HG03095 (cell line): ENCODE data around the gene ZSCAN26.

ENCODE experiments used
- ATAC-seq: cut with Tn5 transposase; IDR thresholded peaks from one replicate; pipeline ENCODE4 v1.9.1; 2021; ENCODE audit warnings: moderate library complexity; ENCODE audit not compliant: unreplicated experiment

ZSCAN26 gene

DNA sequence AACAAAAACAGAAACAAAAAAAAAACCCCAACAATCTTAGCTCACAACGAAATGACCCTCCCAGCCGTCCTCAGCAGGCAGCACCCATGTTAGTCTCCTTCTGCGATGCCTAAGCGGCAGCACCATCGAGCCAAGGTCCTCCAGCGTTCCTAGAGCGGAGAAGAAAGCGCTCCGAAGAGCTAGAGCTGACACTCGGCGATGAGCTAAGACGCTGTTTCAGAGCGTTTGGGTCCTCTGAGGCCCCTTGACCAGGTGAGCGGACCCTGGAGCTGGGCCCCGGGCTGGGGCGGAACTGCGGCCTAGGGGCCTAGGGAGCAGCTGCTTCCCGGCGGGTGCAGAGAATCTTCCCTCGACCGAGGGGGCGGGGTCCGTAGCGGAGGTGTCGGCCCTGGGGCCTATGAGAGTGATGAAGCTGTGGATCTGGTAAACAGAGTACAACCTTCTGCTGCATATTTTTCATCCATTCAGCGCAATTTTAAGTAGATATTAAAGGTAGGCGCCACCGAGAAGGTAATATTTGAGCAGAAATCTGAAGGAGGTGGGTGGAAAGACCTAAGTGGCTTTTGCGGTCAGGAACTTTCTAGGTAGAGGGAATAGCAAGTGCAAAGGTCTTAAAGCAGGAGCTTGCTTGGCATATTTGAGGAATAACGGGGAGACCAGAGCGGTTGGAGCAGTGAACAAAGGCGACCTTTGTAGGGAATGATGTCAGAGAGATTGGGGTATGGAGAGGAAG lies at the start of gene ZSCAN26:
Gene ZSCAN26, plus strand, starts transcription at position 182 of the 733 bp plus-strand sequence. CDS start 4,777 bp downstream, outside the sequence.
- ATAC-seq: peak; percentile 88

DNA sequence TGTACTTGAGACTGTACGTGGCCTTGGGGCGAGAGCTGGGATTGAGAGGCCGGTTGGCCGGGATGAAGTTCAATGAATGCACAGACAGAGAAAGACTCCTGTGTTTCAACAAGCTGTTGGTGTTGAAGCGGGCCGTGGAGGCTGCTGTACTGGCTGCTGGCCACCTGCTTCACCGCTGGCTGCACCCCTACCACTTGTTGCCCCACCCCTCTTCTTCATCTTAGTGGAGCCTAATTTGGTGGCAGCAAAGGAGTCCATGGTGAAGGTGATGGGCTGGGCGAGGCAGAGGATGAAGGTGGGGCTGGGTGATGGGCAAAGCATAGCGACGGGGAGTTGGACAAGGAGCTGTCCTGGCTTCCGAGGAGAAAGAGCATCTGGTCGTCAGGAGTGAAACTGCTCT lies 49.1 kb upstream of the ZSCAN26 start:
- ATAC-seq: no peak

DNA sequence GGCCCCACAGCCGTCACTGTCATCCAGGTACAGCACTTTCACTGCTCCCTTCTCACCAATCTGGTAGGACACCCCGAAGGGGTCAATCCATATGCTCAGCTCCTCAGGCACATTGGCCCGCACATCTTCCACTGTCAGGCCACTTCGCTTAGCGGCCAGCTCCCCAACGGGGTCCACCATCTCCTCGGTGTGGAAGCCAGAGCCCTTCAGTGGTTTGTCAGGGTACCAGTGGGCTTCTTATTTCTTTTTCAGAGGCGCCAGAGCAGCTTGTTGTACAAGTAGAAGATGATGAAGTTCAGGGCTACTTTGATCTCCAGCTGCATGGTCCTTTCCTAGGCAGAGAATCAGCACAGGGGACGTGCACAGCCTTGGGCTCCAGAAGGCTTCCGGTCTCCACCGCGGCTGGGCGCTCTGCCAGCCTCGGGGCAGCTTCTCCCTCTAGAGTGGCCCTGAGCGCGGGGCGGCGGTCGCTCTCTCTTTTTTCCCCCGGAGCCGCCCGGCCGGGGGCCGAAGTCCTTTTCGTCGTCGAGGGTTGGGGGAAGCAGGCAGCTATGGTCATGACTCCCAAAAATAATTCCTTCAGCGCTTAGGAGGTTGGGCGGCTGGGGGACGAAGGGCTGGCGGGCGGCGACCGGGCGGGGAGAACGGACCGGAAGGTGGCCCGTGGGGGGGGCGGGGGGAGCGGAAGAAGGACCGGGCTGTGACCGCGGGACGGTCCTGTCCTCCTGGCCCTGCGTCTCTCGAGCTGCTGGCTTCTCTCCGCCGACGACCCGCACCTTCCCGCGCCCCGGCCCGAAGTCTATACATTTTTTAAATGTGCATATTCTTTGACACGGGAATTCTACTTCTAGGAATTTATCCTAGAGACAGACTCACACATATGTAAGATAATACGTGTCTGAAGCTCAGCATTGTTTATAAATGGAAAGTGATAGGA lies 48.4 kb upstream of the ZSCAN26 start:
- no peak for ATAC-seq

DNA sequence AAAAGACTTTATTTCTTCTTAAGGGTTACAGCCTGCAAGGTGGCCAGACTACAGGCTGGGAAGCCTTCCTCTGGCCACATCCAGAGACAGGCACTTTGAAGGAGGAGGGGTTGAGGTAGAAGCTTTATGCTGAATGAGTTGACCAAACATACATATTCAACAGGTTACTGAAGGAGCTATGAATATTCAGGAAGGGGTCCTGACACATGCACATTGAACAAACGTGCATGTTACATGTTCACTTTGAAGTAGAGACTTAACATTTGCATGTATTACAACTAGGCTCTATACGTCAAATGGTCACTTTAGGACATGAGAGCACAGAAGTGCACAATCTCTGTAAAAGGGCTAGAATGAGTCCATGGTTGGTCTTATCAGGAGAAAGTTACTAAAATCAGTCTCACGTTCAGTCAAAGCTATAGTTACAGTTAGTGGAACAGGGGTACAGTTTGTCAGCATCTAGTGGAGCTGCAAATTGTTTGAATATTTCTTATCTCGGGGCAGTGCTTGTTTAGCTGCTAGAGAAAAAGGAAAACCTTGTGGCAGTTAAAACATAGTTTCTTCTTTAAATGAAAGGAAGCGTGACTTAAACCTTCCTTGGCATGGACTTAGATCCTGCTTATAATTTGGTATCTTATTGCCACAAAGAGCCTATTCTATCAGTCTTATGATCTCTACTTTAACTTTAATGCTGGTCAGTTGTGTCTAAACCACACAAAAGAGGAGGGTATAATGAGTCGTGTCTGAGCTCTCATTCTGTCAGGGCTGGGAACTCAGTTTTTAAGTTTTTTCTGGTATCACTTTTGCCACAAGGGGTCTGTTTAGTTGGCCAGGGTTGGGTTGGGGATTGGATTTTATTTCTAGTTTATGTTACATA lies 46.4 kb upstream of the ZSCAN26 start:
- ATAC-seq: no peak

DNA sequence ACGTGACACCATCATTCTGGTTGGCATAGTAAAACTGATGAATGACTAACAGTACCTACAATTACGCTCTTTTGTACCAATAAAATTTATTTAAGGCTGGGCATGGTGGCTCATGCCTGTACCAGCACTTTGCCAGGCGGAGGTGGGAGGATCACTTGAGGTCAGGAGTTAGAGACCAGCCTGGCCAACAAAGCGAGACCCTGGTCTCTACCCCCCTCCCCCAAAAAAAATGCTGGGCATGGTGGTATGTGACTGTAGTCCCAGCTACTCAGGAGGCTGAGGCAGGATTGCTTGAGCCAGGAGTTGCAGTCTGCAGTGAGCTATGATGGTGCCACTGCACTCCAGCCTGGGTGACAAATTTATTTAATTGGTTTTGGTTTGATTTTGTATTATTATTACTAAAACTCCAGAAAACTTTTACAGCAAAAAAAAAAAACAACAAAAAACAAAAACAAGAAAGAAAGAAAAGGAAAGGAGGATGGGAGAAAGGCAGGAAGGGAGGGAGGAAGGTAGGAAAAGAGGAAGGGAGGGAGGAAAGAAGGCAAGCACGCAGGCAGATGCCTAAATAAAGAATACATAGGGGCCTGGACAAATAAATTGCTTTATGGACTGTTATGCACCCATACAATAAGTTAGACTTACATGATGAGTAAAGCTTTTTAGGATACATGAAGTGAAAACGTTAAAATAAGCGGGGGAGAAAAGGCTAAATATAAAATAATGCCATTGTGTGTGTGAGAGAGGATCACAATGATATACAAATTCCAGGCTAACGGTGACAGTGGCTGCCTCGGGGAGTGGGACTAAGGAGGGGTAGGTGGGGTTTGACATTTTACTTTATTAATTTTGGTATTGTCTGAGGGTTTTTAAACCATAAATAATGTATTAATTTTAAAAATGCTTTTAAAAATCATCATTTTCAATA lies 42.5 kb upstream of the ZSCAN26 start:
- no peak for ATAC-seq

DNA sequence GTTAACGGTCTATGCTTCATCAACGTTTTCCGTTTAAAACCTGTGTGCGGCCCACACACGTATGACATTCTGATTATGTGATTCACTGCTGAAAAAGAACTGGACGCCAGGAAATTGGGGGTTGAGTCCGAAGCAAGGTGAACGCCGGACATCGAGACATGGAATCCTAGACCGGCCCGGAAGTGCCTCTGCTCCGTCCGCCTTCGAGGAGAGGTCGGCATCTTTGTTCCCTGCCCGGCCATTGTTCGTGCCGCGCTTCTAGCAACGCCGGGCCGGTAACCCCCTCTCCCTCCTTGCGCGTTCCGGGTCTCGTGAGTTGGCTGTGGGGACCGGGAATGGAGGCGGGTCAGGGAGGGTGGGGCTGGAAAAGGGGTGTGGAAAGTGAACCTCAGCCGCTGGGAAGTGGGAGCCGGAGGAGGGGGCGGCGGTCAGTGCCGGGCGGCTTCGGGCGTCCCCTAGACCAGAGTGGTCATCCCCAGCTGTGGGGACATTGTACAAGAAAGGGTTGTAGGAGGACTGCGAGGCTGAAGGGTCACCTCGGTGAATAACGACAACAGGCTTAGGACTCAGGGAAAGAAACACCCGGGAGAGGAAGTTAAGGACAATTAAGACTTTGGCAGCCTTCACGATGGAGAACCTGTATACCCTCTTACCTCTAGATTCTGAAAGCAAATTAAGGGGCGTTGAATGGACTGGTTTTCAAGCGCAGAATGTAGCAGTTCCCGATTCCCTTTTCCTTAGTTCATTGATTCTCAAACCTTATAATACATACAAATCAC lies 41.7 kb upstream of the ZSCAN26 start, which contains the start of gene ZSCAN9:
Gene ZSCAN9, plus strand, starts transcription at position 220 of the 779 bp plus-strand sequence. CDS start 1,810 bp downstream, outside the sequence.
- ATAC-seq: peak; percentile 84

DNA sequence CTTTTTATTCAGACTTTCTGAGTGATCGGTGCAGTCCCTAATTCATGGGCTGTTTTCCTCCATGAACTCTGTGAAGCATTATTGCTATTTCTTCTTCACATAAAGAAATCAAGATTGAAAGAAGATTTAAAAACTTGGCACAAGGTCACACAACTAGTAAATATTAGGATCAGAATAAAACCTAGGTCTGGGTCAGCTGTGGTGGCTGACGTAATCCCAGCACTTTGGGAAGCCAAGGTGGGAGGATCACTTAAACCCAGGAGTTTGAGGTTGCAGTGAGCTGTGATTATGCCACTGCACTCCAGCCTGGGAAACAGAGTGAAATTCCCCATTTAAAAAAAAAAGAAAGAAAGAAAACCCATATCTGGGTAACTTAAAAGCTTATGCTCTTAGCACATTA lies 40.5 kb upstream of the ZSCAN26 start:
- ATAC-seq: no peak

DNA sequence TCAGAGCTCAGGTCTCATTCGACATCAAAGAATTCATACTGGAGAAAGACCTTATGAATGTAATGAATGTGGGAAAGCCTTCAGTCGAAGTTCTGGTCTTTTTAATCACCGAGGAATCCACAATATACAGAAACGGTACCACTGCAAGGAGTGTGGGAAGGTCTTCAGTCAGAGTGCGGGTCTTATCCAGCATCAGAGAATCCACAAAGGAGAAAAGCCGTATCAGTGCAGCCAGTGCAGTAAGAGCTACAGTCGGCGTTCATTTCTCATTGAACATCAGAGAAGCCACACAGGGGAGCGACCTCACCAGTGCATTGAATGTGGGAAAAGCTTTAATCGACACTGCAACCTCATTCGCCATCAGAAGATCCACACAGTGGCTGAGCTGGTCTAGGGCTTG lies 34.2 kb upstream of the ZSCAN26 start:
- no peak for ATAC-seq

DNA sequence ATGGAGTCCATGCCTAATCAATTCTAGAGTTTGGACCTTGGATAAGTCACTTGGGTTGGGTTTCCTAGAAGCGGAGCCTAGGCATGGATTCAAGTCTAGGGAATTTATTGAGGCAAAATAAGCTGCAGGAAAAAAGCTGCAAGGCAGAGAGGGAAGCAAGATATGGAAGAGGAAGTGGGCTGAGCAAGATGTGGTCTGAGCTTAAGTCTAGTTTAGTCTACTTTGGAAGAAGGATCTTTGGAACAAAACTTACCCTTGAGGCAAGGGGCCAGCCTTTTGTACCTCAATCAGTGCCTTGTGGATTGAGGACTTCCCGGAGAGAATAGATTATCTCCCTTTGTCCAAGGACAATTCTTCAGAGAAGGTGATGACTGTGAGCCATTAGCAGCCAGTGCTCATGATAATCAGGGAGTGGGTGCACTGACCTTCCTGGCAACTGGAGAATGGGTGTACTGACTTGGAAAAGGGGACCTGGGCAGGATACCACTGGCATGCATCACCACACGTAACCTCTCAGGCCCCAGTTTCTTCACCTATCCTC lies 31.0 kb upstream of the ZSCAN26 start:
- ATAC-seq: no peak

DNA sequence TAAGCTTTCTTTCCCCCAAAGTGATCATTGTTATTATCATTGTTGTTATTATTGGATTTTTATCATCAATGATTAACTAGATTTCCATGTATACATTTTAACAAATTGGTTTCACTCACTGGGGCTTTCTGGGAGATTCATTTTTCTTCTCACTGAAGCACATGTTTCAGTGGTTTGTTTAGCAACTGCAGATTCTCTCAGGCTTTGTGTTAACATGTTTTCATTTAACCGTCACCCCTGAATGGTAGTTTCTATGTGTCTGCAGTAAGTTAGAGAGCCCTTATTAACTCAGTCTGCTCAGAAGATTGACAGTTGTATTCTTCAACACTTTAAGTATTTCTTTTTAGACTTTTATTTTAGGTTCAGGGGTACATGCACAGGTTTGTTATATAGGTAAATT lies 27.3 kb upstream of the ZSCAN26 start:
- ATAC-seq: peak; percentile 50

DNA sequence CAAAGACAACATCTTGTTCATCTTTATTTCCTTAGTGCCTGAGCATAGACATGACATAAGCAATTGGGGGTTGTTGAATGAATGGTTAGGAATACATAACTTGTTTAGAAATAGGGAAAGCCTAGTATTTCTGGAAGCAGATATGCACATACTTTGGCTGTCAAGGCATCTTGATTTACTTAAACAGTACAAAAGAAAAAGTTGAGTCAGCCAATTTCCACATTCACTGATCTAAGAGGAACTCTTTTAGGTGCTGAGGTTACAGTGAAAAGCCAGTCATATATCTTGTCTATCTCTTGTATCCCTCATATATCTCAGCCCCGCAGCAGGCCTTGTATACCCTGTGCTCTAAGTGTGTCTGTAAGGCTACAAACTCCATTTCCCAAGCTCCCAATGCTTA lies 26.5 kb upstream of the ZSCAN26 start:
- no peak for ATAC-seq

DNA sequence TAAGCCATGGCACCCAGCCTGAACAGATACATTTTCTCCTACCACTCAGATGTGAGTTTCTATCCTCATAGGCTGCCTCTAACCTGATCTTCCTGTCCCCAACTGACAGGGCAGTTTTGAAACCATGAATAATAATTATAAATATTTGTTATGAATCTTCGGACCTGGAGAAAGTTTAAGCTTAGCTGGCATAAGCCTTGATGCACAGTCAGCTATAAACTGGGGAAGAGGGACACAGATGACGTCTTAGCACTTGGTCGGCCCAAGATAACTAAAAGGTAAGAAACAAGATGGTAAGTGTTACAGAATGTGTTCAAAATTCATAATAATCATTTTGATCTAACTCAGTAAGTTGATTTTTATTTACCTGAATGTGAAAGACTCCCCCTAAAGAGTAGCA lies 23.0 kb upstream of the ZSCAN26 start:
- no peak for ATAC-seq

DNA sequence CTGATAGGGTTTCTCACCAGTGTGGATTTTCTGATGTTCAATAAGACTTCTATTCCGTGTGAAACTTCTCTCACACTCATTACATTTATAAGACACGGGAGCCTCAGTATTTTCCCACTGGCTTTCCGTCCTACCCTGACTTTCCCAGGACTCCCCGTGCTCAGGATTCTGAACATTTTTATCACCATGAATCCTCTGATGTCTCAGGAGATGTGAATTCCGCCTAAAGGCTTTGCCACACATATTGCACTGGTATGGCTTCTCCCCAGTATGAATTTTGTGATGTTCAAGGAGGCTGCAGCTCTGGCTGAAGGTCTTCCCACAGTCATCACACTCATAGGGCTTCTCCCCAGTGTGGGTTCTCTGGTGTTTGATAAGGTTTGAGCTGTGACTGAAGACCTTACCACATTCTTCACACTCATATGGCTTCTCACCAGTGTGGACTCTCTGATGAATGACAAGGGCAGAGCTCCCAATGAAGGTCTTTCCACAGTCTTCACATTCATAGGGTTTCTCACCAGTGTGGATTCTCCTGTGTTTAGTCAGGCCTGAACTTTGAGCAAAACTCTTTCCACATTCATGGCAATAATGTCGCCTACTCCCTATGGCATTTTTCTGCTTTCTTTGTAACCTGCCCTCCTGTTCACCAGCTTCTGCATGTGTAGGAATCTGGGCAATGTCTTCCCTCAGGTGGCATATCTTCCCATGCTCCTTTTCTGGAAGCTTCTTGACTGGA lies 21.6 kb upstream of the ZSCAN26 start:
- ATAC-seq: no peak

DNA sequence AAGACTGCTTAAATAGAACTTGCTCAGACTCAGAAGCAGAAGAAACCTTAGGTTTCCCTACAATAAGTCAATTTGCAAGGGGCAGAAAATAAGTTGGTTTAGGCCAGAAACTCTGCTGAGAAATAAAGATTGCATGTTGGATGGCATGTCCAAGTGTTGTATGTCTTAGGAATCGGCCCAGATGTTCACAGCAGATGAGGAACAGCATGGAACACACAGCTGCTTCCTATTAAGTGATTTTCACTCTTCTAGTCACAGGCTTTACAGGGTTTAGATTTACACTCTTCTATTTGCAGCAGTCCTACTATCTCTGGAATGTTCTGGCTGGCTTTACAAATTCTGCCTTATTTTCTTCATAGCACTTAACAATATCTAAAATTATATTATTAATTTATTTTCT lies 18.0 kb upstream of the ZSCAN26 start:
- ATAC-seq: no peak

DNA sequence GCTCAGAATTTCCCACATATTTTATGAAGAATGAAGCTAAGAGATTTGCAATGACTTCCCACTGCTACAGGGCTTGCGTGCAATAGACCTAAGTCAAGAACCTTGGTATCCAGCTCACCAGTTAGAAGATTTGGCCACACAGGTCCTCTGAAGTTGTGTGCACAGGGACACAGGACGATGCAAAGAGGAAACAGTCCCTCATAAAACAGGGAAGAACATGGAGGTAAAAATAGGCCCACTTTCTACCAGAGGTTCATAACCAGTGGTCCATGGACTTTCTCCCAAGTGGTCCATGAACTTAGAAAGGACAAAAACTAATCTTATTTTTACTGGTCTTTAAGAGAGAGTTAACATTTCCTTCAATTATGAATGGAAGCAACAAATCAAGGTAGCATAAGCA lies 16.2 kb upstream of the ZSCAN26 start:
- ATAC-seq: no peak

DNA sequence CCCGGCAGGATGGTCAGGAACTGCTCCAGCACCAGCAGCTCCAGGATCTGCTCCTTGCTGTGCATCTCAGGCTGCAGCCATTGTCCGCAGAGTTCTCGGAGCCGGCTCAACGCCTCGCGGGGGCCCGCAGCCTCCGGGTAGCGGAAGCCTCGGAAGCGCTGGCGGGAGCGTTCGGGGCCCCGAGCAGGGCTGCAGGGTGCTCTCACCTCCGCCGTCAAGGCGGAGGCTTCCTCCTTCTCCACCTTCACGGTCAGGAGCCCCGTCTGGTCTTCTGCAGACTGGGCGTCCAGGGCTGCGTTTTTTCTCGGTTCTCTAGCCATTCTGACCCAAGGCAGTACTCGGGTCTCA lies 15.3 kb upstream of the ZSCAN26 start:
- peak; percentile 29 for ATAC-seq

DNA sequence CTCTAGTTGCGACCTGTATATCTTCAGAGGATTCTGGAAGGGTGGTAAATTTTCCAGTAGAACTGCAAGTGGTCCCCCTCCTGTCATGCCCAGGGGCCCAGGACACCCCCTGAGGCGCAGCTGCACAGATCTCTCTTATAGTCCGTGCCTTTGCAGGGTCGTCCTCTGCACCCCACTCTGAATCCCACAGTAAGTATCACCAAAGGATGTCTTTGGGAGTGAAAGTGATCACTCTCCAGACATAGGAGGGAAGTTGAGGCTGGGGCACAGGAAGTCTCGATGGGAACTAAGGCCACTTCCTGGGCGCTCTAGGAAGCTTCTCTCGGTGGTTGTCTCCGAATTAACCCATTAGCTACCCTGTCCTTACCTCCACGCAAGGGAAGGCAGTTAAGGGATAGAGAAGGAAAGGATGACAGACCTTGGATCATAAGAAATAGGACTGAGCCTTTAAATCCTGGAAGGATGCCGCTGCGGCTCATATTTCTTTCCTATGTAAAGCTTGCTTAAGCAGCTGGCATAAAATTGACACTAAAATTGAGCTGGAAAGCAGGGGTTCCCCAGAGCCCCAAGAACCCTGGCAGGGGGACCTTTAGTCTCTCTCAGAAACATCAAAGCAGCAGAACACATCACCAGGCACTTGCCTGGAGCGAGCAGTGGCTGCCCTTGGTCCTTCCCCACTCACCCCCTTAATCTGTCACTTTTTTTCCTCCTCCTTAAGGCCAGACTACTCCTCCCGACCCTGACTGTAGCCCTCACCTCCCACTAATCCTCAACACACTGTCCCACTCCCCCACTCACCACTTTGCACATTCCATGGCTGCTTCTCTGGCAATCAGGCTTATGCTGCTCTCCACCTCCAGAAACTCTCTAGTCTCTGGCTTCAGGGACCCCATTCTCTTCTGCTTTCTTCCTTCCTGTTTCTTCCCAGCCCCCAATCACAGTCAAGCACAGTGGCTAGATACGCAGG lies 14.7 kb upstream of the ZSCAN26 start, which contains the start of gene ZKSCAN4:
Gene ZKSCAN4, minus strand, starts transcription at position 261 of the 967 bp plus-strand sequence. CDS start 289 bp downstream, outside the sequence.
- ATAC-seq: peak; percentile 83
